ENCODE data around the gene FRMPD1. TPM values are rescaled to one million over a fixed set of nuclear protein-coding genes. Genes with fewer than 3 reads are reported as not detected.

FRMPD1 gene, protein sequence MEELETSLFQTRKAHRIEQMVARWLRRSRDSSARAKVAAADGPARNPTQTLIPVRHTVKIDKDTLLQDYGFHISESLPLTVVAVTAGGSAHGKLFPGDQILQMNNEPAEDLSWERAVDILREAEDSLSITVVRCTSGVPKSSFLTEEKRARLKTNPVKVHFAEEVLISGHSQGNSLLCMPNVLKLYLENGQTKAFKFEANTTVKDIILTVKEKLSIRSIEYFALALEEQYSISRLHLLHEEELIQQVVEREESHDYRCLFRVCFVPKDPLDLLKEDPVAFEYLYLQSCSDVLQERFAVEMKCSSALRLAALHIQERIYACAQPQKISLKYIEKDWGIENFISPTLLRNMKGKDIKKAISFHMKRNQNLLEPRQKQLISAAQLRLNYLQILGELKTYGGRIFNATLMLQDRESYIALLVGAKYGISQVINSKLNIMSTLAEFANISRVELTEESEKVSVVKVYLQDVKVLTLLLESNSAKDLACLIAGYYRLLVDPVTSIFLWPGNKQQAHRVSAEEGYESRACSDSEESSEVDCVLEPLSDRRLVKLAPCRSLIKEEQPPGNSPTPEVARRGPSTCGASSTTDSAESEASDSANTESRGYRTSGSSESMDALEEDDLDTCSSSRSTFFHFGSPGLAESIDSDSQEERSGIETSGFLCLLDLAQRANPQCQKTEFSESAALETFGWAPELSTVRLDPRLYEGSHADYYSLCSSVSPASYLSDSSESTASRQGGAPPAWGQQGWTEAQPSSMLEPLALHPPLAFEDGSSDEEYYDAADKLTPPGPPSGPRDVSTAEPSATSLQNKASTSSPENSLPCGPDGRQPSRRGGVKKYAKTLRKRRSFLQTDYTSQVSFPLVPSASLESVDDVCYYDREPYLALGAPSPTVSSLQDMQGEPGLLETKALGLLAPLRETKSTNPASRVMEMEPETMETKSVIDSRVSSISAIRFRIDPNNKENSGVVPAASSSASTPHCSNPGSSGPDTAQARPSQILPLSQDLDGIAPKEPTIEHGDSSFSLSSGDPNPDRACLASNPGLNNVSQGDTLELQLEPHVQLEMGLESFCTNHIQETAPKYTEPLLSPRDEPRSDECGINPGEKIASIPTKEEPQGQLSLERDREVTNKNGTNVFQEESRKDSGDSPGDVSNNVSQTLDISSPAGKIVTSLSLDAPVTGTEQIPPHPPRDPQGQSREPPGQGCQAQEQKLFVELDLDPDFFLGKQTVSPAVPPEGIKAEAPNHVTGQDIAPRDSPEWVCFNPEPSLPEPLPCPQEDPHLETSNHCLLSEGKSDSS (N-terminal part only)
- total RNA-seq (2013; cell fraction: nucleolus; rRNA removed): 0.21 and 0.34 TPM in 2 replicates
- total RNA-seq (2014; rRNA removed) (0.05 TPM in 1 of 2 replicates, not detected in the other), total RNA-seq (2014; rRNA removed; fragmentation: Illumina TruSeq; extraction: Trizol) (0.04 TPM in 1 of 2 replicates, not detected in the other), total RNA-seq (2021) (not detected in 2 replicates), polyA plus RNA-seq (2011; rRNA removed) (0.01 and 0.05 TPM in 2 replicates), polyA plus RNA-seq (2014; fragmentation: Illumina TruSeq; extraction: Trizol) (0.01 TPM in 1 of 2 replicates, not detected in the other), polyA plus RNA-seq (2014; fragmentation: Nextera tagmentation; extraction: Ambion mirVana) (not detected), polyA plus RNA-seq (2014; rRNA removed) (0.01 TPM in 1 of 2 replicates, not detected in the other), polyA plus RNA-seq (2016; fragmentation: Nextera tagmentation; extraction: Ambion mirVana) (under 1 TPM in 1 of 2 experiments, not detected in 1; 0.08 TPM), polyA minus RNA-seq (2011; rRNA and poly(A)+ RNA removed) (0.10 TPM in 1 of 2 replicates, not detected in the other), Bru-seq, nascent RNA (percentile 13 among the genes with signal in this experiment), BruChase-seq, experiment 1, labeled RNA remaining after a 6-hour chase (percentile 4 among the genes with signal in this experiment), BruChase-seq, experiment 2, labeled RNA remaining after a 2-hour chase (percentile 8 among the genes with signal in this experiment)
- not detected for polyA plus RNA-seq (2011; ENCODE audit: low read depth)
- polyA plus RNA-seq (2011; cell fraction: cytosol; rRNA removed): 0.04 and 0.05 TPM in 2 replicates
- polyA plus RNA-seq (2011; cell fraction: nucleus; rRNA removed): 0.07 TPM in 2 replicates
- 0.04 TPM in 1 of 2 replicates, not detected in the other for polyA plus RNA-seq (2012)
- polyA minus RNA-seq (2011; cell fraction: cytosol; rRNA and poly(A)+ RNA removed): not detected in 2 replicates
- polyA minus RNA-seq (2011; cell fraction: nucleus; rRNA and poly(A)+ RNA removed): 0.10 TPM in 1 of 2 replicates, not detected in the other
- long read RNA-seq, experiment 1: 0 reads
- long read RNA-seq, experiment 2: 0 reads

- Histone ChIP-seq H3K4me2 (ENCODE audit: control insufficient read depth, insufficient read depth) (peak within 1 kb of the TSS; percentile 91), H3K9ac (ENCODE audit: control insufficient read depth, insufficient read depth, low read length) (no peak within 1 kb of the TSS), H3K27ac (ENCODE audit: control insufficient read depth, insufficient read depth) (no peak within 1 kb of the TSS), H3K4me1 (ENCODE audit: control insufficient read depth, insufficient read depth, low read length) (no peaks in the 10 kb centered on the region), H3K9me3 (replicated peaks; ENCODE audit: control insufficient read depth, insufficient read depth, low read length) (no peaks in the 10 kb centered on the region), H4K20me1 (ENCODE audit: control insufficient read depth, insufficient read depth) (no peaks in the 10 kb centered on the region), H2AFZ (ENCODE audit: control insufficient read depth, low read depth, low read length) (peak within 1 kb of the TSS; percentile 48), H3K4me3 (peak within 1 kb of the TSS; percentile 62), H3K79me2 (ENCODE audit: control insufficient read depth, insufficient read depth, low read length) (no peaks in the 10 kb centered on the region), H3K36me3 (ENCODE audit: control insufficient read depth in 2 of 2, insufficient read depth in 2 of 2, low read length in 1 of 2) (no peaks in the 10 kb centered on the region), H3K27me3 (replicated peaks in 1 of 2; ENCODE audit: control insufficient read depth in 2 of 2, insufficient read depth in 2 of 2, low read length in 1 of 2) (peaks cover 20 to 26% of the 10 kb centered on the region in 2 experiments)
- FAIRE-seq (no peak), ATAC-seq (peak; percentile 98), DNase-seq (ENCODE audit: low read depth, low spot score) (no peak)
- intact Hi-C loops (cut with micrococcal nuclease; ENCODE audit: unreplicated experiment) (no loop called here), in situ Hi-C loops (cut with MboI) (no loop called here)
- WGBS (ENCODE audit: insufficient coverage, insufficient replicate concordance, low lambda C conversion rate, missing lambda C conversion rate): 3% methylated on average over 65 of the region's 73 CpGs
- BruUV-seq (replicated peaks): no TSS peak
- POLR2A ChIA-PET: no interaction called here
- CTCF ChIA-PET: no interaction called here
- SMC1A ChIA-PET (ENCODE audit: uncharacterized antibody, unreplicated experiment): interaction anchor here (1.2 kb wide), 1 partner anchor 201 kb away, joined by 3 read pairs; no protein-coding TSS in a partner anchor
- RAD21 ChIA-PET (ENCODE audit: unreplicated experiment): no interaction called here
- TF ChIP-seq HDGF (IDR thresholded peaks at IDR 0.05) (no peak), TCF12 (IDR thresholded peaks at IDR 0.05; ENCODE audit: low read depth, low read length) (peak; percentile 80), IRF4 (IDR thresholded peaks at IDR 0.05; ENCODE audit: low read depth, low read length) (no peak), ZNF687 (IDR thresholded peaks at IDR 0.05) (no peak), YY1 (IDR thresholded peaks at IDR 0.05; ENCODE audit: low read depth, low read length) (no peak), TAF1 (IDR thresholded peaks at IDR 0.05; ENCODE audit: borderline replicate concordance, low read depth, low read length) (no peak), TCF3 (IDR thresholded peaks at IDR 0.05; ENCODE audit: borderline replicate concordance, insufficient read depth, low read depth, low read length) (0 out of 2 replicates have a peak, but pooled peaks have one; percentile 50), BHLHE40 (IDR thresholded peaks at IDR 0.05; ENCODE audit: borderline replicate concordance in 1 of 2, low read depth in 2 of 2, low read length in 1 of 2) (peak in 1 of 2 experiments; percentile 61; a peak in 2 of 4 replicates)
These were observed at the start of gene FRMPD1 for GRCh38 chr9:37650873-37651768. Gene FRMPD1 (plus strand): TSS chr9:37650954. CDS start chr9:37692642, 41,688 bp downstream.

Measured in GM12878 (cell line).